Kidney (tissue), 22 donors: ENCODE measurements around the gene SPIN2A. TPM values are rescaled to one million over a fixed set of nuclear protein-coding genes. Genes with fewer than 3 reads are reported as not detected.
"Not testable (repeated sequence)": the region's sequence is repeated elsewhere in the genome, so short reads cannot be mapped to it uniquely, and the experiment has no call there.

ENCODE experiments used
- DNase-seq, 5 donors: peaks; one replicate each; pipeline ENCODE4 v3.0.0-alpha.2; 2013 to 2020
- FAIRE-seq: peaks from 2 replicates; lab custom pipeline; 2012; peaks lifted over from hg19 to GRCh38; lab: Jason Lieb, UNC
- H3K27ac ChIP-seq, 2 donors: one replicate each; pipeline ENCODE4 v1.7.0; 2013; ENCODE audit warnings: low read depth in 2 of 2, low read length in 2 of 2, inconsistent platforms in 1 of 2
- H3K27me3 ChIP-seq: one replicate; pipeline ENCODE4 v1.7.1; 2013; ENCODE audit warnings: low read length, inconsistent platforms; ENCODE audit not compliant: control insufficient read depth, insufficient read depth
- H3K36me3 ChIP-seq, 3 donors: one replicate each; pipeline versions ENCODE4 v1.7.0 to v1.7.1; 2013; ENCODE audit warnings: low read length in 3 of 3, control low read depth in 1 of 3, inconsistent platforms in 1 of 3; ENCODE audit not compliant: insufficient read depth in 3 of 3, control insufficient read depth in 2 of 3
- H3K4me1 ChIP-seq, 3 donors: one replicate each; pipeline versions ENCODE4 v1.7.0 to v1.7.1; 2013; ENCODE audit warnings: low read length in 3 of 3, inconsistent platforms in 1 of 3, low read depth in 1 of 3; ENCODE audit not compliant: control insufficient read depth in 2 of 3, insufficient read depth in 2 of 3
- H3K4me3 ChIP-seq, 3 donors: one replicate each; pipeline versions ENCODE4 v1.7.0 to v1.8.1; 2013; ENCODE audit warnings: low read length in 3 of 3, control low read depth in 1 of 3, inconsistent platforms in 1 of 3
- H3K9ac ChIP-seq, 3 donors: one replicate each; pipeline versions ENCODE4 v1.7.0 to v1.7.1; 2013; ENCODE audit warnings: low read length in 3 of 3, control low read depth in 1 of 3, inconsistent platforms in 1 of 3
- H3K9me3 ChIP-seq, 3 donors: one replicate each; pipeline versions ENCODE4 v1.7.0 to v1.7.1; 2013; ENCODE audit warnings: low read length in 3 of 3, control low read depth in 1 of 3, inconsistent platforms in 1 of 3; ENCODE audit not compliant: control insufficient read depth in 2 of 3, insufficient read depth in 1 of 3
- CTCF ChIP-seq: IDR thresholded peaks from 3 replicates; pipeline ENCODE4 v1.5.1; 2012; ENCODE audit warnings: mild to moderate bottlenecking, moderate library complexity, borderline replicate concordance; ENCODE audit not compliant: insufficient read depth; ENCODE audit errors: extremely low read depth
- intact Hi-C: fragments of 100-400 bp; cut with DNase I; formaldehyde crosslinking; loops from one replicate; pipeline ENCODE4 v1.11.1; 2022
- long read RNA-seq, 10 donors: library from polyadenylated mRNA in 1 of 10; unstranded in 1 of 10; transcript quantifications; one replicate each; pipeline ENCODE4 v2.0.0 and lab custom pipeline, GENCODE V29; 2021 to 2026
- polyA plus RNA-seq: library from polyadenylated mRNA; stranded (reverse); fragments of 350-450 nt; fragmentation: Illumina TruSeq; extraction: RNeasy Lipid Tissue Mini Kit (QIAGEN cat#74804); gene quantifications from one replicate; pipeline ENCODE4 v1.2.3, GENCODE V29; 2014; ENCODE audit warnings: low read depth, low replicate concordance; ENCODE audit not compliant: insufficient read depth
- total RNA-seq: library from RNA; stranded (reverse); fragmentation: NEBNext Ultra II Directional; extraction: Animal tissue kit (Norgen Biotek cat#: 25700); gene quantifications from one replicate; pipeline ENCODE4 v1.2.1, GENCODE V29; 2021
- donor health status: control.
- donor health status: control.
- donor health status: control.
- donor health status: control.
- donor health status: control.
- donor health status: DM: yes; HTN: yes; CAD: no.
- donor health status: Normal renal cell carcinoma (clear cell type).

Gene SPIN2A
- total RNA-seq (0.63 TPM), polyA plus RNA-seq (not detected)
- long read RNA-seq, donor 1, partial matches to known transcripts: 0 of 1 reads
- long read RNA-seq, donor 1, other reads (novel, unspliced or antisense): 0 of 1 reads
- long read RNA-seq, donor 2, partial matches to known transcripts: 0 of 1 reads
- long read RNA-seq, donor 2, other reads (novel, unspliced or antisense): 0 of 1 reads
- long read RNA-seq, donor 3, partial matches to known transcripts: 0 of 5 reads
- long read RNA-seq, donor 3, other reads (novel, unspliced or antisense): 0 of 5 reads
- long read RNA-seq, donor 4, partial matches to known transcripts: 0 of 1 reads
- long read RNA-seq, donor 4, other reads (novel, unspliced or antisense): 0 of 1 reads
- long read RNA-seq, donor 5: 0 reads
- long read RNA-seq, donor 6, partial matches to known transcripts: 0 of 2 reads
- long read RNA-seq, donor 6, other reads (novel, unspliced or antisense): 0 of 2 reads
- long read RNA-seq, donor 7: 0 reads
- long read RNA-seq, donor 8, partial matches to known transcripts: 0 of 3 reads
- long read RNA-seq, donor 8, other reads (novel, unspliced or antisense): 0 of 3 reads
- long read RNA-seq, donor 9, partial matches to known transcripts: 0 of 2 reads
- long read RNA-seq, donor 9, other reads (novel, unspliced or antisense): 0 of 2 reads
- long read RNA-seq, donor 10: 0 reads

- H3K27me3 ChIP-seq, intact Hi-C loops, H3K4me1 ChIP-seq, H3K9me3 ChIP-seq, H3K36me3 ChIP-seq, H3K27ac ChIP-seq, FAIRE-seq: not testable (repeated sequence)
- Histone ChIP-seq H3K4me3 (peak within 1 kb of the TSS; percentile 19 to 63 (median 37)), H3K9ac (peak within 1 kb of the TSS in 1 of 3 donors; percentile 18)
- DNase-seq: peak; percentile 64 to 73 (median 71)
Observed at GRCh38 chrX:57137073-57137472, at the start of gene SPIN2A. SPIN2A (minus strand) TSS chrX:57137397; CDS start chrX:57136597, 800 bp downstream.

GRCh38 chrX:57178605-57179004 lies 41.4 kb upstream of the SPIN2A start:
- intact Hi-C loops: no loop called here
- Histone ChIP-seq H3K27me3 (no peaks in the 10 kb centered on the region), H3K9me3 (no peaks in the 10 kb centered on the region), H3K4me3 (no peak overlapping the region), H3K27ac (no peak overlapping the region), H3K4me1 (no peaks in the 10 kb centered on the region), H3K9ac (no peak overlapping the region), H3K36me3 (no peaks in the 10 kb centered on the region)
- FAIRE-seq (no peak), DNase-seq (no peak)
- no peak for TF ChIP-seq CTCF

GRCh38 chrX:57177070-57177469 lies 39.9 kb upstream of the SPIN2A start:
- H3K4me3 ChIP-seq: no peak overlapping the region
- no peak for TF ChIP-seq CTCF
- FAIRE-seq (no peak), DNase-seq (no peak)
- no peaks in the 10 kb centered on the region for H3K27me3 ChIP-seq
- H3K9me3 ChIP-seq: no peaks in the 10 kb centered on the region
- H3K9ac ChIP-seq: no peak overlapping the region
- no peaks in the 10 kb centered on the region for H3K36me3 ChIP-seq
- no peak overlapping the region for H3K27ac ChIP-seq
- intact Hi-C loops: no loop called here
- H3K4me1 ChIP-seq: no peaks in the 10 kb centered on the region

- H3K4me1 ChIP-seq: no peaks in the 10 kb centered on the region
- TF ChIP-seq CTCF: no peak
- no peak overlapping the region for H3K4me3 ChIP-seq
- H3K36me3 ChIP-seq: no peaks in the 10 kb centered on the region
- H3K27ac ChIP-seq: no peak overlapping the region
- no peak overlapping the region for H3K9ac ChIP-seq
- FAIRE-seq (no peak), DNase-seq (no peak)
- intact Hi-C loops: no loop called here
- H3K27me3 ChIP-seq: no peaks in the 10 kb centered on the region
- H3K9me3 ChIP-seq: no peaks in the 10 kb centered on the region
Observed at GRCh38 chrX:57172544-57172943, 35.3 kb upstream of the SPIN2A start.
